Inflammatory macrophage (primary cell): ENCODE measurements around the gene LCA5.
"Not testable (repeated sequence)": the region's sequence is repeated elsewhere in the genome, so short reads cannot be mapped to it uniquely, and the experiment has no call there.

Experiments used
- DNase-seq, 2 donors: peaks; one replicate each; pipeline ENCODE4 v3.0.0-alpha.2; 2020 to 2022
- total RNA-seq, 18 experiments: gene quantifications; one replicate each; lab custom pipeline; 2026; ENCODE audit warnings: mixed read lengths in 6 of 18, inconsistent platforms in 2 of 18; lab: John Stamatoyannopoulos, UW

The LCA5 gene
- 0.07 to 1.5 (median 0.49) reads per million in 18 experiments for total RNA-seq

GRCh38 chr6:79536954-79537747, at the start of gene LCA5:
LCA5 (minus strand) TSS chr6:79537430; CDS start chr6:79518894, 18,536 bp downstream.
- DNase-seq = peak; percentile 91 to 92

GRCh38 chr6:79586548-79586947, 49.3 kb upstream of the LCA5 start:
- peak; percentile 21 to 28 for DNase-seq

- DNase-seq = no peak
Measured at GRCh38 chr6:79584332-79584731, 47.1 kb upstream of the LCA5 start.

- not testable (repeated sequence) for DNase-seq
Measured at GRCh38 chr6:79577926-79578325, 40.7 kb upstream of the LCA5 start.

GRCh38 chr6:79574630-79575225, 37.5 kb upstream of the LCA5 start:
- no peak for DNase-seq

- no peak for DNase-seq
Measured at GRCh38 chr6:79574174-79574573, 36.9 kb upstream of the LCA5 start.

GRCh38 chr6:79571030-79571367, 33.8 kb upstream of the LCA5 start:
- DNase-seq = no peak

- peak; percentile 38 to 50 for DNase-seq
Measured at GRCh38 chr6:79570129-79571029, 33.1 kb upstream of the LCA5 start.

- DNase-seq = no peak
Measured at GRCh38 chr6:79568996-79569395, 31.8 kb upstream of the LCA5 start.

- DNase-seq = no peak
Measured at GRCh38 chr6:79564636-79565035, 27.4 kb upstream of the LCA5 start.

GRCh38 chr6:79559706-79560105, 22.5 kb upstream of the LCA5 start:
- DNase-seq = no peak

GRCh38 chr6:79557673-79558467, 20.6 kb upstream of the LCA5 start:
- DNase-seq = no peak

GRCh38 chr6:79554305-79554704, 17.1 kb upstream of the LCA5 start:
- DNase-seq = no peak

GRCh38 chr6:79551401-79551800, 14.2 kb upstream of the LCA5 start:
- DNase-seq = no peak

GRCh38 chr6:79548304-79548703, 11.1 kb upstream of the LCA5 start:
- no peak for DNase-seq

GRCh38 chr6:79546186-79546585, 9.0 kb upstream of the LCA5 start:
- no peak for DNase-seq

- DNase-seq = peak; percentile 70 to 76
Measured at GRCh38 chr6:79544939-79545450, 7.8 kb upstream of the LCA5 start.

- peak; percentile 7 to 20 for DNase-seq
Measured at GRCh38 chr6:79544299-79544927, 7.2 kb upstream of the LCA5 start.

GRCh38 chr6:79543886-79544285, 6.7 kb upstream of the LCA5 start:
- no peak for DNase-seq

GRCh38 chr6:79543411-79543810, 6.2 kb upstream of the LCA5 start:
- no peak for DNase-seq

GRCh38 chr6:79538106-79538971, 1.1 kb upstream of the LCA5 start:
- DNase-seq = no peak
